ENCODE measurements around the gene ARL8A.
"Not testable (repeated sequence)": the region's sequence is repeated elsewhere in the genome, so short reads cannot be mapped to it uniquely, and the experiment has no call there.

Gene ARL8A

GRCh38 chr1:202133496-202133895 is 11.0 kb downstream of the ARL8A start:
- FAIRE-seq, result no peak

- FAIRE-seq, result no peak
These were observed 11.5 kb downstream of the ARL8A start for GRCh38 chr1:202133001-202133400.

- no peak for FAIRE-seq
These were observed 12.3 kb downstream of the ARL8A start for GRCh38 chr1:202131956-202132821.

- FAIRE-seq, result no peak
These were observed 13.6 kb downstream of the ARL8A start for GRCh38 chr1:202130816-202131522.

- no peak for FAIRE-seq
These were observed 14.2 kb downstream of the ARL8A start for GRCh38 chr1:202130297-202130721.

- no peak for FAIRE-seq
These were observed 14.9 kb downstream of the ARL8A start for GRCh38 chr1:202129453-202130296.

GRCh38 chr1:202127836-202128622 is 16.5 kb downstream of the ARL8A start:
- FAIRE-seq, result no peak

GRCh38 chr1:202127061-202127460 is 17.5 kb downstream of the ARL8A start:
- no peak for FAIRE-seq

GRCh38 chr1:202126426-202126825 is 18.1 kb downstream of the ARL8A start:
- no peak for FAIRE-seq

GRCh38 chr1:202125611-202126010 is 18.9 kb downstream of the ARL8A start:
- no peak for FAIRE-seq

- FAIRE-seq, result no peak
These were observed 20.4 kb downstream of the ARL8A start for GRCh38 chr1:202124142-202124541.

- no peak for FAIRE-seq
These were observed 21.2 kb downstream of the ARL8A start for GRCh38 chr1:202123336-202123813.

- FAIRE-seq, result no peak
These were observed 21.8 kb downstream of the ARL8A start, which contains the start of gene GPR37L1 for GRCh38 chr1:202122639-202123335. GPR37L1 (plus strand) TSS chr1:202122917; CDS start chr1:202122964, 47 bp downstream.

- FAIRE-seq, result no peak
These were observed 23.5 kb downstream of the ARL8A start for GRCh38 chr1:202121006-202121405.

- FAIRE-seq, result no peak
These were observed 26.6 kb downstream of the ARL8A start for GRCh38 chr1:202117898-202118371.

- FAIRE-seq, result no peak
These were observed 28.2 kb downstream of the ARL8A start for GRCh38 chr1:202116287-202116686.

GRCh38 chr1:202113690-202114300 is 30.7 kb downstream of the ARL8A start:
- FAIRE-seq, result no peak

GRCh38 chr1:202112859-202113689 is 31.5 kb downstream of the ARL8A start:
- no peak for FAIRE-seq

- FAIRE-seq, result not testable (repeated sequence)
These were observed 32.9 kb downstream of the ARL8A start for GRCh38 chr1:202111589-202111988.

- no peak for FAIRE-seq
These were observed 33.6 kb downstream of the ARL8A start for GRCh38 chr1:202110977-202111376.

Data from endometrium (tissue), 2 donors.